IMR-90 (cell line): ENCODE results near the gene SSR3. TPM values are rescaled to one million over a fixed set of nuclear protein-coding genes. Genes with fewer than 3 reads are reported as not detected.
"Not testable (repeated sequence)": the region's sequence is repeated elsewhere in the genome, so short reads cannot be mapped to it uniquely, and the experiment has no call there.

Experiments
- ATAC-seq: fragments of 200-7000 bp; cut with Tn5 transposase; 2 replicates; pipeline ENCODE4 v1.9.1; 2020; ENCODE audit warnings: low read depth, mild to moderate bottlenecking, moderate library complexity
- BruUV-seq: library from RNA; stranded (reverse); fragments of 400-500 nt; replicated peaks from 2 replicates; lab custom pipeline; 2021; lab: Mats Ljungman, UMichigan
- CTCF ChIA-PET: fragments of 300-600 bp; formaldehyde crosslinking; extraction: SDS; loops from one replicate; lab custom pipeline; 2021; ENCODE audit warnings: antibody characterized with exemption; lab: Yijun Ruan, JAX
- POLR2A ChIA-PET: fragments of 300-600 bp; sonication (Branson Sonifier 250); formaldehyde crosslinking; loops from one replicate; lab custom pipeline; 2022; ENCODE audit warnings: antibody characterized with exemption; ENCODE audit not compliant: unreplicated experiment; lab: Charles Lee
- DNase-seq: peaks from one replicate; pipeline ENCODE4 v3.0.0; 2013
- H2AFZ ChIP-seq: replicated peaks from 2 replicates; pipeline ENCODE3; 2013; ENCODE audit warnings: low read length, mild to moderate bottlenecking; ENCODE audit not compliant: poor library complexity
- H2AK5ac ChIP-seq: 2 replicates; pipeline ENCODE4 v1.6.1; 2013; ENCODE audit warnings: low read depth, low read length, inconsistent platforms
- H2AK9ac ChIP-seq: replicated peaks from 2 replicates; pipeline ENCODE3; 2013; ENCODE audit warnings: mild to moderate bottlenecking, low read depth, low read length, moderate library complexity; ENCODE audit not compliant: poor library complexity
- H2BK120ac ChIP-seq: 2 replicates; pipeline ENCODE4 v1.6.1; 2013; ENCODE audit warnings: low read depth, low read length, inconsistent platforms
- H2BK15ac ChIP-seq: 3 replicates; pipeline ENCODE4 v1.6.1; 2013; ENCODE audit warnings: low read depth, low read length, inconsistent platforms
- H2BK20ac ChIP-seq: 2 replicates; pipeline ENCODE4 v1.6.1; 2013; ENCODE audit warnings: low read depth, mild to moderate bottlenecking, inconsistent platforms, low read length, moderate library complexity
- H2BK5ac ChIP-seq: 2 replicates; pipeline ENCODE4 v1.6.1; 2013; ENCODE audit warnings: mild to moderate bottlenecking, low read depth, low read length, inconsistent platforms; ENCODE audit not compliant: poor library complexity, severe bottlenecking
- H3K14ac ChIP-seq: replicated peaks from 2 replicates; pipeline ENCODE4 v1.6.1; 2013; ENCODE audit warnings: low read depth, low read length, inconsistent platforms
- H3K18ac ChIP-seq: 2 replicates; pipeline ENCODE4 v1.6.1; 2013; ENCODE audit warnings: low read depth, low read length, control low read depth
- H3K23ac ChIP-seq: 2 replicates; pipeline ENCODE4 v1.6.1; 2013; ENCODE audit warnings: low read depth, low read length, inconsistent platforms
- H3K27ac ChIP-seq: 2 replicates; pipeline ENCODE4 v1.5.1; 2013; ENCODE audit warnings: mild to moderate bottlenecking, control low read depth, low read length; ENCODE audit not compliant: insufficient read depth
- H3K27me3 ChIP-seq: 2 replicates; pipeline ENCODE4 v1.6.1; 2013; ENCODE audit warnings: low read length; ENCODE audit not compliant: control insufficient read depth, insufficient read depth
- H3K36me3 ChIP-seq: 2 replicates; pipeline ENCODE4 v1.6.1; 2013; ENCODE audit warnings: low read length, mixed read lengths; ENCODE audit not compliant: control insufficient read depth, insufficient read depth
- H3K4ac ChIP-seq: 2 replicates; pipeline ENCODE4 v1.6.1; 2013; ENCODE audit warnings: low read depth, low read length, inconsistent platforms
- H3K4me1 ChIP-seq: 2 replicates; pipeline ENCODE4 v1.6.1; 2013; ENCODE audit warnings: low read length, mixed read lengths; ENCODE audit not compliant: control insufficient read depth, insufficient read depth
- H3K4me2 ChIP-seq: 2 replicates; pipeline ENCODE4 v1.6.1; 2013; ENCODE audit warnings: low read depth, mild to moderate bottlenecking, control low read depth, low read length, moderate library complexity
- H3K4me3 ChIP-seq: 2 replicates; pipeline ENCODE4 v1.5.1; 2013; ENCODE audit warnings: low read depth, mild to moderate bottlenecking, control low read depth, low read length, moderate library complexity; ENCODE audit not compliant: insufficient read depth
- H3K56ac ChIP-seq: 2 replicates; pipeline ENCODE4 v1.6.1; 2013; ENCODE audit warnings: low read length, inconsistent platforms; ENCODE audit not compliant: insufficient read depth; ENCODE audit errors: extremely low read depth
- H3K79me1 ChIP-seq, 2 experiments: 2 replicates each; pipeline ENCODE4 v1.6.1; 2013; ENCODE audit warnings: low read length in 2 of 2, inconsistent platforms in 1 of 2, low read depth in 1 of 2
- H3K9ac ChIP-seq: 2 replicates; pipeline ENCODE4 v1.6.1; 2013; ENCODE audit warnings: low read depth, low read length, control low read depth
- H3K9me1 ChIP-seq: 2 replicates; pipeline ENCODE4 v1.6.1; 2013; ENCODE audit warnings: low read length, inconsistent platforms; ENCODE audit not compliant: insufficient read depth
- H3K9me3 ChIP-seq: 2 replicates; pipeline ENCODE4 v1.6.1; 2013; ENCODE audit warnings: low read length; ENCODE audit not compliant: control insufficient read depth, insufficient read depth
- H4K20me1 ChIP-seq: 2 replicates; pipeline ENCODE4 v1.6.1; 2013; ENCODE audit warnings: low read length, inconsistent platforms; ENCODE audit not compliant: insufficient read depth
- H4K5ac ChIP-seq: 2 replicates; pipeline ENCODE4 v1.6.1; 2013; ENCODE audit warnings: mild to moderate bottlenecking, low read depth, low read length, control low read depth
- H4K8ac ChIP-seq, 2 experiments: 2 replicates each; pipeline ENCODE4 v1.6.1; 2013; ENCODE audit warnings: low read depth in 2 of 2, low read length in 2 of 2, control low read depth in 1 of 2, inconsistent platforms in 1 of 2
- H4K91ac ChIP-seq: 2 replicates; pipeline ENCODE4 v1.6.1; 2013; ENCODE audit warnings: low read depth, low read length, inconsistent platforms; ENCODE audit not compliant: insufficient read depth
- WGBS, 2 experiments: methylation state at CpG; one replicate each; pipeline versions ENCODE4 v1.1.5 to v1.1.7; 2013; ENCODE audit warnings: missing lambda C conversion rate in 2 of 2; ENCODE audit not compliant: insufficient read length in 1 of 2; ENCODE audit errors: extremely low coverage in 2 of 2; 5-methylcytosine and 5-hydroxymethylcytosine counted together
- dilution Hi-C: fragments of 300-500 bp; cut with HindIII; formaldehyde crosslinking; loops from one replicate; pipeline ENCODE4 v1.14.3; 2018; ENCODE audit warnings: low sequenced_read_pairs; ENCODE audit not compliant: unreplicated experiment
- in situ Hi-C: fragments of 300-500 bp; cut with MboI; formaldehyde crosslinking; loops from 3 replicates; pipeline ENCODE4 v1.14.3; 2019; ENCODE audit warnings: low sequenced_read_pairs, inconsistent platforms, mixed read lengths
- intact Hi-C: fragments of 100-400 bp; cut with micrococcal nuclease; formaldehyde crosslinking; loops from 2 replicates; pipeline ENCODE4 v1.10.0; 2022
- polyA plus RNA-seq, 3 experiments: library from polyadenylated mRNA; depleted of rRNA; stranded (reverse); fragments of >200 nt; gene quantifications; 2 replicates each; pipeline ENCODE4 v1.2.3, GENCODE V29; 2012; ENCODE audit warnings: low replicate concordance in 1 of 3
- total RNA-seq: library from RNA; depleted of rRNA; stranded (reverse); fragments of >200 nt; gene quantifications from 2 replicates; pipeline ENCODE4 v1.2.3, GENCODE V29; 2012

The SSR3 gene
- total and polyA plus RNA-seq, 2 of the 4 experiments (the other 2 are of a cell fraction), result 246 to 608 TPM

DNA sequence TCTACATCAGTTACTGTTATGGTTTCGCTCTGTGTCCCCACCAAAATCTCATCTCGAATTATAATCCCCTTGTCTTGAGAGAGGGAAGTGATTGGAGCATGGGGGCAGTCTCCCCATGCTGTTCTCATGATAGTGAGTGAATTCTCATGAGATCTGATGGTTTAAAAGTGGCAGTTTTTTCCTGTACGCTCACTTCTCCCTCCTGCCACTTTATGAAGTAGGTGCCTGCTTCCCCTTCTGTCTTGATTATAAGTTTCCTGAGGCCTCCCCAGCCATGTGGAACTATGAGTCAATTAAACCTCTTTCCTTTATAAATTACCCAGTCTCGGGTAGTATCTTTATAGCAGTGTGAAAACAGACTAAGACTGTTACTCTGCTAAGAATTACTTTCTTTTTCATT, 15.0 kb upstream of the SSR3 start:
- H3K4ac ChIP-seq, H3K36me3 ChIP-seq, H3K27ac ChIP-seq, H2AFZ ChIP-seq, H3K9me3 ChIP-seq, H3K4me3 ChIP-seq, H2BK15ac ChIP-seq, H3K9me1 ChIP-seq, H3K4me2 ChIP-seq, H3K56ac ChIP-seq, H2AK5ac ChIP-seq, H3K4me1 ChIP-seq, ATAC-seq, BruUV-seq, DNase-seq, H3K23ac ChIP-seq, intact Hi-C loops, H3K9ac ChIP-seq, H4K8ac ChIP-seq, H3K79me1 ChIP-seq, CTCF ChIA-PET, H4K5ac ChIP-seq, H4K20me1 ChIP-seq, H3K14ac ChIP-seq, H2BK20ac ChIP-seq, H3K18ac ChIP-seq, dilution Hi-C loops, H2BK5ac ChIP-seq, H2AK9ac ChIP-seq, H4K91ac ChIP-seq, H2BK120ac ChIP-seq: not testable (repeated sequence)
- WGBS, 2 experiments, result no CpG with 5 or more reads among the region's 4 CpGs
- in situ Hi-C loops, result loop anchor here (10.0 kb wide), 1 partner anchor 95 kb away; no protein-coding TSS in a partner anchor
- POLR2A ChIA-PET, result interaction anchor here (1.2 kb wide), 1 partner anchor 15 kb away, joined by 3 read pairs; the partner anchor contains the start of gene SSR3
- peaks cover 22% of the 10 kb centered on the region for H3K27me3 ChIP-seq

DNA sequence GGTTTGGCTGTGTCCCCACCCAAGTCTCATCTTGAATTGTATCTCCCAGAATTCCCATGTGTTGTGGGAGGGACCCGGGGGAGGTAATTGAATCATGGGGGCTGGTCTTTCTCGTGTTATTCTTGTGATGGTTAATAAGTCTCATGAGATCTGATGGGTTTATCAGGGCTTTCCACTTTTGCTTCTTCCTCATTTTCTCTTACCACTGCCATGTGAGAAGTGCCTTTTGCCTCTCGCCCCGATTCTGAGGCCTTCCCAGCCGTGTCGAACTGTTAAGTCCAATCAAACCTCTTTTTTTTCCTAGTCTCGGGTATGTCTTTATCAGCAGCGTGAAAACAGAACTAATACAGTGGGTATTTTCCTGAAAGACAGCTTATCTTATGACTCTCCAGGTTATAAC, 14.1 kb upstream of the SSR3 start:
- CTCF ChIA-PET, result interaction anchor here (0.6 kb wide), 2 partner anchors 24 to 568 kb away, joined by 3 read pairs; no protein-coding TSS in a partner anchor
- not testable (repeated sequence) for BruUV-seq

More for the DNA sequence above, 14.1 kb upstream of the SSR3 start:
- H2BK15ac ChIP-seq, H3K4ac ChIP-seq, H3K36me3 ChIP-seq, H2BK20ac ChIP-seq, H3K9me1 ChIP-seq, ATAC-seq, H2AK5ac ChIP-seq, H3K9ac ChIP-seq, H3K9me3 ChIP-seq, H4K20me1 ChIP-seq, H3K4me1 ChIP-seq, H2BK120ac ChIP-seq, DNase-seq, H4K91ac ChIP-seq, H2AK9ac ChIP-seq, H4K8ac ChIP-seq, H3K4me2 ChIP-seq, H3K79me1 ChIP-seq, POLR2A ChIA-PET, H3K27ac ChIP-seq, H2AFZ ChIP-seq, H3K14ac ChIP-seq, H3K18ac ChIP-seq, H3K23ac ChIP-seq, H3K56ac ChIP-seq, H4K5ac ChIP-seq, H2BK5ac ChIP-seq, H3K4me3 ChIP-seq, dilution Hi-C loops, intact Hi-C loops: not testable (repeated sequence)
- WGBS, 2 experiments, result no CpG with 5 or more reads among the region's 8 CpGs
- in situ Hi-C loops, result loop anchor here (10.0 kb wide), 1 partner anchor 96 kb away; no protein-coding TSS in a partner anchor
- peaks cover 18% of the 10 kb centered on the region for H3K27me3 ChIP-seq
